Stomach (tissue), 4 donors: ENCODE results near the gene RAVER2.
"Not testable (repeated sequence)": the region's sequence is repeated elsewhere in the genome, so short reads cannot be mapped to it uniquely, and the experiment has no call there.

Experiments
- CTCF ChIP-seq, 7 experiments: fragments of 450-650 bp in 4 of 7; fragments of 200-600 bp in 3 of 7; sonication (generic) in 3 of 7; IDR thresholded peaks; one replicate each; pipeline ENCODE4 v1.5.1; 2016 to 2019; ENCODE audit warnings: antibody characterized with exemption in 7 of 7, control low read depth in 2 of 7, mild to moderate bottlenecking in 1 of 7
- EP300 ChIP-seq: sonication (generic); formaldehyde crosslinking; IDR thresholded peaks from one replicate; pipeline ENCODE4 v1.6.1; 2017; ENCODE audit warnings: antibody characterized with exemption
- POLR2A ChIP-seq, 4 donors: fragments of 450-650 bp; IDR thresholded peaks; one replicate each; pipeline ENCODE4 v1.6.1; 2016; ENCODE audit warnings: antibody characterized with exemption in 4 of 4, control low read depth in 2 of 4, mild to moderate bottlenecking in 1 of 4, moderate library complexity in 1 of 4
- POLR2AphosphoS5 ChIP-seq, 3 donors: sonication (generic); formaldehyde crosslinking; IDR thresholded peaks; one replicate each; pipeline ENCODE4 v1.6.1; 2016; ENCODE audit warnings: antibody characterized with exemption in 3 of 3

DNA sequence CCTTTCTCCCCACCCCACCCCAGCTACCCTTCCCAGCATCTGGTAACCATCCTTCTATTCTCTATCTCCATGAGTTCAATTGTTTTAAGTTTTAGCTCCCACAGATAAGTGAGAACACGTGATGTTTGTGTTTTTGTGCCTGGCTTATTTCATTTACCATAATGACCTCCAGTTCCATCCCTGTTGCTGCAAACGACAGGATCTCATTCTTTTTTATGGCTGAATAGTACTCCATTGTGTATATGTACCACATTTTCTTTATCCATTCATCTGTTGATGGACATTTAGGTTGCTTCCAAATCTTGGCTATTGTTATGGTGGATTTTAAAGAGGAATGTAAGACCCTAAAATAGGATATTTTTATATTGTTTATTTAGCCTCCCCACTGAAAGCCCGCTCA is 42.2 kb upstream of the RAVER2 start:
- not testable (repeated sequence) for TF ChIP-seq CTCF (IDR thresholded peaks at IDR 0.05); POLR2A (IDR thresholded peaks at IDR 0.05); EP300; POLR2AphosphoS5 (IDR thresholded peaks at IDR 0.05)
